Kidney (tissue), 14 donors: ENCODE measurements around the gene RHBDL1. TPM values are rescaled to one million over a fixed set of nuclear protein-coding genes. Genes with fewer than 3 reads are reported as not detected.
A peak's percentile ranks its signal among the peaks of the same experiment; 100 is the strongest.

Experiments used
- DNase-seq, 5 donors: peaks; one replicate each; pipeline ENCODE4 v3.0.0-alpha.2; 2013 to 2020
- FAIRE-seq: peaks from 2 replicates; lab custom pipeline; 2012; peaks lifted over from hg19 to GRCh38; lab: Jason Lieb, UNC
- H3K27ac ChIP-seq, 2 donors: one replicate each; pipeline ENCODE4 v1.7.0; 2013; ENCODE audit warnings: low read depth in 2 of 2, low read length in 2 of 2, inconsistent platforms in 1 of 2
- H3K27me3 ChIP-seq: one replicate; pipeline ENCODE4 v1.7.1; 2013; ENCODE audit warnings: low read length, inconsistent platforms; ENCODE audit not compliant: control insufficient read depth, insufficient read depth
- H3K36me3 ChIP-seq, 3 donors: one replicate each; pipeline versions ENCODE4 v1.7.0 to v1.7.1; 2013; ENCODE audit warnings: low read length in 3 of 3, control low read depth in 1 of 3, inconsistent platforms in 1 of 3; ENCODE audit not compliant: insufficient read depth in 3 of 3, control insufficient read depth in 2 of 3
- H3K4me1 ChIP-seq, 3 donors: one replicate each; pipeline versions ENCODE4 v1.7.0 to v1.7.1; 2013; ENCODE audit warnings: low read length in 3 of 3, inconsistent platforms in 1 of 3, low read depth in 1 of 3; ENCODE audit not compliant: control insufficient read depth in 2 of 3, insufficient read depth in 2 of 3
- H3K4me3 ChIP-seq, 3 donors: one replicate each; pipeline versions ENCODE4 v1.7.0 to v1.8.1; 2013; ENCODE audit warnings: low read length in 3 of 3, control low read depth in 1 of 3, inconsistent platforms in 1 of 3
- H3K9ac ChIP-seq, 3 donors: one replicate each; pipeline versions ENCODE4 v1.7.0 to v1.7.1; 2013; ENCODE audit warnings: low read length in 3 of 3, control low read depth in 1 of 3, inconsistent platforms in 1 of 3
- H3K9me3 ChIP-seq, 3 donors: one replicate each; pipeline versions ENCODE4 v1.7.0 to v1.7.1; 2013; ENCODE audit warnings: low read length in 3 of 3, control low read depth in 1 of 3, inconsistent platforms in 1 of 3; ENCODE audit not compliant: control insufficient read depth in 2 of 3, insufficient read depth in 1 of 3
- intact Hi-C: fragments of 100-400 bp; cut with DNase I; formaldehyde crosslinking; loops from one replicate; pipeline ENCODE4 v1.11.1; 2022
- polyA plus RNA-seq: library from polyadenylated mRNA; stranded (reverse); fragments of 350-450 nt; fragmentation: Illumina TruSeq; extraction: RNeasy Lipid Tissue Mini Kit (QIAGEN cat#74804); gene quantifications from one replicate; pipeline ENCODE4 v1.2.3, GENCODE V29; 2014; ENCODE audit warnings: low read depth, low replicate concordance; ENCODE audit not compliant: insufficient read depth
- total RNA-seq: library from RNA; stranded (reverse); fragmentation: NEBNext Ultra II Directional; extraction: Animal tissue kit (Norgen Biotek cat#: 25700); gene quantifications from one replicate; pipeline ENCODE4 v1.2.1, GENCODE V29; 2021
- TF ChIP-seq, protein P1 (sequence below): IDR thresholded peaks from 3 replicates; pipeline ENCODE4 v1.5.1; 2012; ENCODE audit warnings: mild to moderate bottlenecking, moderate library complexity, borderline replicate concordance; ENCODE audit not compliant: insufficient read depth; ENCODE audit errors: extremely low read depth
- donor health status: control.
- donor health status: control.
- donor health status: control.
- donor health status: control.
- donor health status: control.
- donor health status: DM: yes; HTN: yes; CAD: no.
- donor health status: Normal renal cell carcinoma (clear cell type).

Gene RHBDL1
- total and polyA plus RNA-seq, 2 donors from 2014 or later: 0.88 to 9.7 TPM

DNA sequence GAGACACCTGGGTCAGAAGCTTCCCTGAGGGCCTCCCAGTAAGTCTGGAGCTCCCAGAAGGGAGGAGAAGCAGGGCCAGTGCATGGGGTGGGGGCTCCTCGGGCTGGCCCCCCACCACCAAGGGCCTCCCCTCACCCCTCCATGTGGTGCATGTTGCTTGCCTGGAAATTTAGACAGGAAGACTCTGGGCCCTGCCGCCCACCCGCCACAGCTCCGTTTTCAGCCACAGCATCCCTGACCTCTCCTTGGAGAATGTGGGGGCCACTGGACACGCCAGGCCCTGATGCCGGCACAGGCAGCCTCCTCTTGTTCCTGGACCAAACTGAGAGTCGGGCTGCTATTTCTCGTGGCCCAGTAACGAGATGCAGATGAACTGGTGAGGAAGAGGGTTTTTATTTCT is 36.6 kb upstream of the RHBDL1 start:
- Histone ChIP-seq H3K36me3 (no peaks in the 10 kb centered on the region), H3K4me3 (no peak overlapping the region), H3K4me1 (peaks cover 0 to 25% (median 0%) of the 10 kb centered on the region in 3 donors), H3K27me3 (no peaks in the 10 kb centered on the region), H3K27ac (peak overlapping the region; percentile 32 to 52), H3K9ac (no peak overlapping the region), H3K9me3 (no peaks in the 10 kb centered on the region)
- FAIRE-seq (no peak), DNase-seq (no peak)
- TF ChIP-seq, protein P1, sequence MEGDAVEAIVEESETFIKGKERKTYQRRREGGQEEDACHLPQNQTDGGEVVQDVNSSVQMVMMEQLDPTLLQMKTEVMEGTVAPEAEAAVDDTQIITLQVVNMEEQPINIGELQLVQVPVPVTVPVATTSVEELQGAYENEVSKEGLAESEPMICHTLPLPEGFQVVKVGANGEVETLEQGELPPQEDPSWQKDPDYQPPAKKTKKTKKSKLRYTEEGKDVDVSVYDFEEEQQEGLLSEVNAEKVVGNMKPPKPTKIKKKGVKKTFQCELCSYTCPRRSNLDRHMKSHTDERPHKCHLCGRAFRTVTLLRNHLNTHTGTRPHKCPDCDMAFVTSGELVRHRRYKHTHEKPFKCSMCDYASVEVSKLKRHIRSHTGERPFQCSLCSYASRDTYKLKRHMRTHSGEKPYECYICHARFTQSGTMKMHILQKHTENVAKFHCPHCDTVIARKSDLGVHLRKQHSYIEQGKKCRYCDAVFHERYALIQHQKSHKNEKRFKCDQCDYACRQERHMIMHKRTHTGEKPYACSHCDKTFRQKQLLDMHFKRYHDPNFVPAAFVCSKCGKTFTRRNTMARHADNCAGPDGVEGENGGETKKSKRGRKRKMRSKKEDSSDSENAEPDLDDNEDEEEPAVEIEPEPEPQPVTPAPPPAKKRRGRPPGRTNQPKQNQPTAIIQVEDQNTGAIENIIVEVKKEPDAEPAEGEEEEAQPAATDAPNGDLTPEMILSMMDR: no peak
- intact Hi-C loops: no loop called here

DNA sequence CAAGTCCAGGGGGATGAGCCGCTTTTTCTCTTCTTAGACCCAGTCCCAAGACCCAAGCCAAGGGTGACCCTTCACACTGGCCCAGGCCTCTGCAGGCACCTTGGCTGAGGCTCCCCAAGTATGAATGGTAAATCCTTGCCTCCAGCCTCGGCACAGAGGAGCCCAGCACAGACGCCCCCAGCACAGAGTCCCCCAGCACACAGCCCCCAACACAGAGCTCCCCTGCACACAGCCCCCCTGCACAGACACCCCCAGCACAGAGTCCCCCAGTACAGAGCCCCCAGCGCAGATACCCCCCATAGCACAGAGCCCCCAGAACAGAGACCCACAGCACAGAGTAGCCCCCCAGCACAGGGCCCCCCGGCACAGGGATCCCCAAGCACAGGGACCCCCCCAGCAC is 34.9 kb upstream of the RHBDL1 start:
- no peak for FAIRE-seq
- Histone ChIP-seq H3K9ac (peak overlapping the region in 1 of 3 donors; percentile 81), H3K27me3 (no peaks in the 10 kb centered on the region), H3K27ac (peak overlapping the region in 1 of 2 donors; percentile 80), H3K4me3 (no peak overlapping the region), H3K9me3 (no peaks in the 10 kb centered on the region), H3K36me3 (no peaks in the 10 kb centered on the region), H3K4me1 (peaks cover 0 to 23% (median 0%) of the 10 kb centered on the region in 3 donors)
- intact Hi-C loops: no loop called here
- TF ChIP-seq, protein P1: no peak
- no peak for DNase-seq

DNA sequence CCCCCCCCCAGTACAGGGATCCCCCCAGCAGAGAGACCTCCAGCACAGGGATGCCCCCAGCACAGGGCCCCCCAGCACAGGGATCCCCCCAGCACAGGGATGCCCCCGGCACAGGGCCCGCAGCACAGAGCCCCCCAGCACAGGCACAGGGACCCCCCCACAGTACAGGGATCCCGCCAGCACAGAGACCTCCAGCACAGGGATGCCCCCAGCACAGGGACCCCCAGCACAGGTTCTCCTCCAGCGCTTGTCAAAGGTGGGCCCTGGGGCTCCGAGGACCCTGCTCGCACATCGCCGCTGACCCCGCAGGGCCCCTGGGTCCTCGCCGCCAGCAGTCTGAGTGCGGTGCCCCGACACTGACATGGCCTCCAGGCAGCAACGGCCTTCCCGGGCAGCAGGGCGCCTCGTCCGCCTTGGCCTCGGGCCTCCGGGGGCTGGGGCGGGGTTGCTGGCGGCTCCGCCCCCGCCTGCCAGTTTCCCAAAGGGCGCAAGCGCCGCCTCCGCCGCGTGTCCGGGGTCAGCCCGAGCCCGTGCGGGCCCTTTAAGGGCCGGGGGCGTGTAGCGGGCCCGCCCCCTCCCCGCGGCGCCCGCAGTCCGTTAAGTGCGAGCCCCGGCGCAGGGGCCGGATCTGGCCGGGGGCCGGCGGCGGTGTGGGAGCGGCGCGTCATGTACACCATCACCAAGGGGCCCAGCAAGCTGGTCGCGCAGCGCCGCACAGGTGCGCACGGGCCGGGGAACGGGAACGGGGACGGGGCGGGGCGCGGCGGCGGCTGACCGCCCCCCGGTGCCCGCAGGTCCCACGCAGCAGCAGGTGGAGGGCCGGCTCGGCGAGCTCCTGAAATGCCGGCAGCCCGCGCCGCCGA is 33.9 kb upstream of the RHBDL1 start, which contains the start of gene MCRIP2:
Gene MCRIP2 (plus strand): TSS at position 503 of the 863 bp plus-strand sequence. CDS start 164 bp downstream, at position 667.
- H3K36me3 ChIP-seq: no peaks in the 10 kb centered on the region
- TF ChIP-seq, protein P1: no peak
- H3K4me1 ChIP-seq: peaks cover 0 to 31% (median 7%) of the 10 kb centered on the region in 3 donors
- H3K4me3 ChIP-seq: peak within 1 kb of the TSS in 2 of 3 donors; percentile 76 to 77
- H3K27ac ChIP-seq: peak within 1 kb of the TSS; percentile 80 to 86
- intact Hi-C loops: no loop called here
- no peaks in the 10 kb centered on the region for H3K9me3 ChIP-seq
- no peaks in the 10 kb centered on the region for H3K27me3 ChIP-seq
- FAIRE-seq (no peak), DNase-seq (peak; percentile 72 to 95 (median 84))
- peak within 1 kb of the TSS in 2 of 3 donors; percentile 73 to 81 for H3K9ac ChIP-seq
